ENCODE data around the gene BBIP1. TPM values are rescaled to one million over a fixed set of nuclear protein-coding genes. Genes with fewer than 3 reads are reported as not detected.

The BBIP1 gene
- total and polyA plus RNA-seq, 5 donors: 24.5 to 30.0 (median 26.9) TPM

DNA sequence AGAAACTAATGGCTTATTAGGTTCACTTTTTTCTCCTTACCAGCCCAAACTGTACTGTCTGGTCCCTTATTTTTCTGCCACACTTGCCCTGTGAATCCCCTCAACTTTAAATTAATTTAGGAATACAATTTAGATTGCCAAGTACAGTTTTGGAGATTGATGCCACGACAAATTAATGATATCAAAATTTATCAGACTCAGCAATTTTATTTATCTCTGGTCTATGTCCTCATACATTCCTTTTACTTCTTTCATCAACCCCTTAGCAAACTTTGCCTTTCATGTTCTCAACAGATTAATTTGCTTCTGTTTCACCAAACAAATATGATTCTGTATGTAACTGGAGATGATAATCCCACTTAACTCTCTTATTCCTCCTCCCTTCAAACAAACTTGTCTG is 38.6 kb upstream of the BBIP1 start:
- ATAC-seq (no peak), DNase-seq (no peak)
- intact Hi-C loops (cut with DNase I): no loop called here
- 22% methylated on average over 1 of the region's 1 CpG for WGBS
- H3K27me3 ChIP-seq (ENCODE audit: control insufficient read depth, insufficient read depth): no peaks in the 10 kb centered on the region
- no peak overlapping the region for H3K27ac ChIP-seq (ENCODE audit: low read length)
- H3K4me1 ChIP-seq (ENCODE audit: control insufficient read depth, insufficient read depth, low read length): peaks cover 1% of the 10 kb centered on the region
- no peak overlapping the region for H3K4me3 ChIP-seq (ENCODE audit: low read length)
- no peaks in the 10 kb centered on the region for H3K9me3 ChIP-seq (ENCODE audit: control insufficient read depth, low read length)

- ATAC-seq (no peak), DNase-seq (no peak)
- Histone ChIP-seq H3K9me3 (ENCODE audit: control insufficient read depth, low read length) (no peaks in the 10 kb centered on the region), H3K4me3 (ENCODE audit: low read length) (no peak overlapping the region), H3K27ac (ENCODE audit: low read length) (no peak overlapping the region), H3K4me1 (ENCODE audit: control insufficient read depth, insufficient read depth, low read length) (peaks cover 5% of the 10 kb centered on the region), H3K27me3 (ENCODE audit: control insufficient read depth, insufficient read depth) (no peaks in the 10 kb centered on the region)
- 92% methylated on average over 4 of the region's 4 CpGs for WGBS
- intact Hi-C loops (cut with DNase I): no loop called here
Measured at GRCh38 chr10:110951381-110951780, 32.4 kb upstream of the BBIP1 start.

- WGBS: 84% methylated on average over 4 of the region's 4 CpGs
- intact Hi-C loops (cut with DNase I): no loop called here
- DNase-seq: no peak
- Histone ChIP-seq H3K27me3 (ENCODE audit: control insufficient read depth, insufficient read depth) (no peaks in the 10 kb centered on the region), H3K9me3 (ENCODE audit: control insufficient read depth, low read length) (no peaks in the 10 kb centered on the region), H3K4me1 (ENCODE audit: control insufficient read depth, insufficient read depth, low read length) (peaks cover 11% of the 10 kb centered on the region), H3K27ac (ENCODE audit: low read length) (no peak overlapping the region), H3K4me3 (ENCODE audit: low read length) (no peak overlapping the region)
- ATAC-seq: no peak
Measured at GRCh38 chr10:110947061-110947595, 28.1 kb upstream of the BBIP1 start.

- no peak for ATAC-seq
- Histone ChIP-seq H3K27ac (ENCODE audit: low read length) (no peak overlapping the region), H3K4me1 (ENCODE audit: control insufficient read depth, insufficient read depth, low read length) (peaks cover 11% of the 10 kb centered on the region), H3K4me3 (ENCODE audit: low read length) (no peak overlapping the region), H3K9me3 (ENCODE audit: control insufficient read depth, low read length) (no peaks in the 10 kb centered on the region), H3K27me3 (ENCODE audit: control insufficient read depth, insufficient read depth) (no peaks in the 10 kb centered on the region)
- intact Hi-C loops (cut with DNase I): no loop called here
- 96% methylated on average over 1 of the region's 1 CpG for WGBS
- no peak for DNase-seq
Measured at GRCh38 chr10:110946496-110946895, 27.5 kb upstream of the BBIP1 start.

DNA sequence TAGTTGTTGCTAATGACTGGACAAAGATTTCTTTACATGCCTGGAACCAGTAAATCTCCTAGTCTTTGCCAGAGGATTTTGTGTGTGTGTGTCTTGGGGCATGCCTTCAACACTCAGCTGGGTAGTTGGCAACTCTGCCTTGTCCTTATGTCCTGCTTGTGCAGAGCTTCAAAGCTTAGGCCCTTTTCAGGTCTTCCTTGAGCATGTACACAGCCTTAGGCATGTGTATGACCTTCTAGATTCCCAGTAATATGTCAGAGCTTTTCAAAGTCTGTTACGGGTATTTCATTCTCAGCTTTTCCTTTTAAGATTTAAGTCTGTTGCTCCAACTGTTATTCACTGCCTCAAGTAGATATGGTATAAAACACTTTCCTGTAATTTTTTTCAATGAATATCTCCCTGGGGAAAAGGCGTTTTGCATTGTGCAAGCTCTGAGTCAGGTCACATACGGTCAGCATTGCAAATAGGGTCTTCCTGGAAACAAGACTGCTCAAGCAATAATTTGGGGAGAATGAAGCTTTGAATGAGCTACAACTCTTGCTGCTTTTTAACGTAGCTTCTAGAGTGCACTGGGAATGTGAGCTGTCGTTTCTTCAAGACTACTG is 25.9 kb upstream of the BBIP1 start:
- Histone ChIP-seq H3K4me1 (ENCODE audit: control insufficient read depth, insufficient read depth, low read length) (peaks cover 11% of the 10 kb centered on the region), H3K27ac (ENCODE audit: low read length) (no peak overlapping the region), H3K27me3 (ENCODE audit: control insufficient read depth, insufficient read depth) (no peaks in the 10 kb centered on the region), H3K4me3 (ENCODE audit: low read length) (no peak overlapping the region), H3K9me3 (ENCODE audit: control insufficient read depth, low read length) (no peaks in the 10 kb centered on the region)
- ATAC-seq (peak; percentile 55 to 78), DNase-seq (no peak)
- intact Hi-C loops (cut with DNase I): no loop called here
- 45% methylated on average over 5 of the region's 5 CpGs for WGBS

GRCh38 chr10:110939419-110939818 is 20.4 kb upstream of the BBIP1 start:
- Histone ChIP-seq H3K27ac (ENCODE audit: low read length) (no peak overlapping the region), H3K4me3 (ENCODE audit: low read length) (no peak overlapping the region), H3K27me3 (ENCODE audit: control insufficient read depth, insufficient read depth) (no peaks in the 10 kb centered on the region), H3K9me3 (ENCODE audit: control insufficient read depth, low read length) (no peaks in the 10 kb centered on the region), H3K4me1 (ENCODE audit: control insufficient read depth, insufficient read depth, low read length) (no peaks in the 10 kb centered on the region)
- intact Hi-C loops (cut with DNase I): no loop called here
- ATAC-seq (no peak), DNase-seq (no peak)
- 97% methylated on average over 4 of the region's 4 CpGs for WGBS

DNA sequence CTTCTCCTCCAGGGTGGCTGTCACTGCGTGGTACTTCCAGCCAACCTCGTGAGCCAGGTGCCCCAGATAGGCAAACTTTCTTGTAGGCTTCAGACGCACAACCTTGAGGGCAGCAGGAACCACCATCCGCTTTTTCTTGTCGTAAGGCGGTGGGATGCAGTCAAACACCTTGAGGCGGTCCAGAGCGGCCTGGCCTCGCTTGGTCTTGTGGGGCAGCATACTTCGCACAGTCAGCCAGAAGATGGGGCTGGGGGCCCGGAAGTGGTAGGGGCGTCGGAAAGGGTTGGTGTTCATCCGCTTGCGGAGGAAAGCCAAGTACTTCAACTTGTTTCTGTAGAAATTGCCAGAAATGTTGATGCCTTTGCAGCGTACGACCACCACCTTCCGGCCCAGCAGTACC is 17.8 kb upstream of the BBIP1 start:
- H3K4me1 ChIP-seq (ENCODE audit: control insufficient read depth, insufficient read depth, low read length): peaks cover 2% of the 10 kb centered on the region
- no peaks in the 10 kb centered on the region for H3K9me3 ChIP-seq (ENCODE audit: control insufficient read depth, low read length)
- no peaks in the 10 kb centered on the region for H3K27me3 ChIP-seq (ENCODE audit: control insufficient read depth, insufficient read depth)
- peak in 1 of 3 donors; percentile 32 for DNase-seq
- H3K4me3 ChIP-seq (ENCODE audit: low read length): no peak overlapping the region
- intact Hi-C loops (cut with DNase I): no loop called here
- H3K27ac ChIP-seq (ENCODE audit: low read length): no peak overlapping the region
- no peak for ATAC-seq
- 97% methylated on average over 18 of the region's 18 CpGs for WGBS

GRCh38 chr10:110932505-110933180 is 13.7 kb upstream of the BBIP1 start:
- Histone ChIP-seq H3K4me1 (ENCODE audit: control insufficient read depth, insufficient read depth, low read length) (peaks cover 3% of the 10 kb centered on the region), H3K9me3 (ENCODE audit: control insufficient read depth, low read length) (no peaks in the 10 kb centered on the region), H3K27me3 (ENCODE audit: control insufficient read depth, insufficient read depth) (no peaks in the 10 kb centered on the region), H3K27ac (ENCODE audit: low read length) (no peak overlapping the region), H3K4me3 (ENCODE audit: low read length) (no peak overlapping the region)
- ATAC-seq (no peak), DNase-seq (no peak)
- 63% methylated on average over 1 of the region's 1 CpG for WGBS
- intact Hi-C loops (cut with DNase I): no loop called here

DNA sequence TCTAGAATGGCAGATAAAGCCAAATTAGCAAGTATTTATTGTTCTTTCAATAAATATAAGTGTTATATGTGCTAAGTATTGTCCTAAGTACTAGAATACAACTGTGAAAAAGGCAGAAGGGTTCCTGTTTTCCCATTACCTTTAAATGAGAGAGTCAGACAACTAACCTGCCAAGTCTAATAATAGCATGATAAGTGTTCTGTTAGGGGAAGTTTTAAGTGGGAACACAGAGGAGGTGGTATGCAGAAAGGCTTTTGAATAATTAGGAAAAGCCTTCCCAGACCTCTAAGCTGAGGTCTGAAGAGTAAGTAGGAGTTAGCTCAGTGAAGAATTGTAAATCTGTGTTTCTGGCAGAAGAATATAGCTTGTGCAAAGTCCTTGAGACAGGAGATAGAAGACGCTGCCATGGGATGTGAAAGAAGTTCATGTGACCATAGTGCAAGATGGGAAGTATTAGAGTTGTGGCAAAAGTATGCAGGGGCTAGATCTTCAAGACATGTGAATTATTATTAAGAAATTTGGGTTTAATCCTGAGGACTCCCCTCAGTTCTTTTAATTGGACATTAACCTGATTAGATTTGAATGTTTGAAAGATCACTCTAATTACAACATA is 12.9 kb upstream of the BBIP1 start:
- Histone ChIP-seq H3K9me3 (ENCODE audit: control insufficient read depth, low read length) (no peaks in the 10 kb centered on the region), H3K4me3 (ENCODE audit: low read length) (no peak overlapping the region), H3K4me1 (ENCODE audit: control insufficient read depth, insufficient read depth, low read length) (peaks cover 3% of the 10 kb centered on the region), H3K27me3 (ENCODE audit: control insufficient read depth, insufficient read depth) (no peaks in the 10 kb centered on the region), H3K27ac (ENCODE audit: low read length) (no peak overlapping the region)
- intact Hi-C loops (cut with DNase I): no loop called here
- WGBS: 37% methylated on average over 1 of the region's 1 CpG
- ATAC-seq: peak; percentile 48 to 59
- DNase-seq: no peak

- WGBS: 98% methylated on average over 2 of the region's 2 CpGs
- H3K9me3 ChIP-seq (ENCODE audit: control insufficient read depth, low read length): no peaks in the 10 kb centered on the region
- no peaks in the 10 kb centered on the region for H3K27me3 ChIP-seq (ENCODE audit: control insufficient read depth, insufficient read depth)
- ATAC-seq: no peak
- H3K27ac ChIP-seq (ENCODE audit: low read length): no peak overlapping the region
- peaks cover 4% of the 10 kb centered on the region for H3K4me1 ChIP-seq (ENCODE audit: control insufficient read depth, insufficient read depth, low read length)
- no peak overlapping the region for H3K4me3 ChIP-seq (ENCODE audit: low read length)
- DNase-seq: no peak
- intact Hi-C loops (cut with DNase I): loop anchor here in 1 of 4 donors (10.0 kb wide), 1 partner anchor 47 kb away; no protein-coding TSS in a partner anchor
Measured at GRCh38 chr10:110927461-110927860, 8.5 kb upstream of the BBIP1 start.

GRCh38 chr10:110923856-110924493 is 5.0 kb upstream of the BBIP1 start:
- Histone ChIP-seq H3K9me3 (ENCODE audit: control insufficient read depth, low read length) (no peaks in the 10 kb centered on the region), H3K4me1 (ENCODE audit: control insufficient read depth, insufficient read depth, low read length) (peaks cover 2% of the 10 kb centered on the region), H3K27me3 (ENCODE audit: control insufficient read depth, insufficient read depth) (no peaks in the 10 kb centered on the region), H3K4me3 (ENCODE audit: low read length) (no peak overlapping the region), H3K27ac (ENCODE audit: low read length) (no peak overlapping the region)
- no peak for ATAC-seq
- WGBS: 48% methylated on average over 2 of the region's 2 CpGs
- no peak for DNase-seq
- intact Hi-C loops (cut with DNase I): loop anchor here in 1 of 4 donors (10.0 kb wide), 1 partner anchor 51 kb away; no protein-coding TSS in a partner anchor

Measured in right cardiac atrium (tissue), 5 donors.